Measurements from ENCODE around the gene KLHL26.
A peak's percentile ranks its signal among the peaks of the same experiment; 100 is the strongest.
"Not testable (repeated sequence)": the region's sequence is repeated elsewhere in the genome, so short reads cannot be mapped to it uniquely, and the experiment has no call there.

Gene KLHL26

DNA sequence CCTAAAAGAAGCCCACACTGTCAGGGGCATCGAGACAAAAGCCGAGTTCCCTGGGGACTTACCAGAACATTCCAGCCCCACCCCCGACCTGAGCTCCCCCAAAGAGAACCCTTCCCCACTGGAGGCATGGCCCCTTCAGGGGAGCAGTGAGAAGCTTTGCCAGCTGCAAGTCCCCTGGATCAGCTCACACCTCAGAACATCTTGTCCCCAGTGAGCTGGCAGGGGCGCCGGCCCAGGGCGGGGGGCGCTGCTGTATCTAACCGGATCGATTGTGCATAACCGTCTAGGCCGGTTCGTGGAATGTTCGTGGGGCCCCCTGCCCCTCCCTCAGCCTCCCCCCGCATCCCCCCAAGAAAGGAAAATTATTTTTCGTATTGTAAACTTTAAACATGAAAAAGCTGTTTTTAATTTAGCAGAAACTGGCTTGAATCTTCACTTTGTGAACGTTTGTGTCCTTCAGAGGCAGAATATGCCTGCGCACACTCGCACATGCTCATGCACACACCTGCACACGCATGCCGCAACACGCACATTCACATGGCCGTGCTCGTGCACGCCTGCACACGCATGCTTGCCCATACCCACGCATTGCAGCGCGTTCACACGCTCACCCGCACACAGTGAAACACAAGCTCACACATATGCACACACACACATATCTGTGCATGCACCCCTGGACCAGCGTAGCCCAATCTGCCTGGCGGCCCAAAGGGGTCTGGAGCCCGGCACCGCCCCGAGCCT, 34.6 kb downstream of the KLHL26 start:
- no peak overlapping the region for H3K4me3 ChIP-seq
- H3K27ac ChIP-seq = no peak overlapping the region

DNA sequence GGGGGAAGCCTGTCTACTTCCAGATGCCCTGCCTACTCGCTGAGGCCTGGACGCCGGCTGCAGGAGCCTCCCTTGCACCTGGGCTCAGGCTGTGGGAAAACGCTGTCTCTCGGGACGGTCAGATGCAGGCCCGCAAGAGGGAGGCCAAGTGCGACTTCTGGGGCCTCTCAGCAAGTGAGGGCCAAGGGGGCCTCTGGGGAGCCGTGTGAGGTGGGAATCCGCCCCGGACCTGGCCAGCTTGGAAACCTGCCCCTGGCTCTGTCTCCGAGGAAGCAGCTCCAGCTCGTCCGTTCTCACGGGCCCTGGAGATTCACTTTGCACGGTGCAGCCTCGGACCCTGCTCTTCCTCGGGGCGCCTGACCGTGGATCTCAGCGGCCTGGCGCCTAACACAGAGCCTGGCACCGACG, 35.2 kb downstream of the KLHL26 start:
- Histone ChIP-seq H3K4me3 (no peak overlapping the region), H3K27ac (no peak overlapping the region)

DNA sequence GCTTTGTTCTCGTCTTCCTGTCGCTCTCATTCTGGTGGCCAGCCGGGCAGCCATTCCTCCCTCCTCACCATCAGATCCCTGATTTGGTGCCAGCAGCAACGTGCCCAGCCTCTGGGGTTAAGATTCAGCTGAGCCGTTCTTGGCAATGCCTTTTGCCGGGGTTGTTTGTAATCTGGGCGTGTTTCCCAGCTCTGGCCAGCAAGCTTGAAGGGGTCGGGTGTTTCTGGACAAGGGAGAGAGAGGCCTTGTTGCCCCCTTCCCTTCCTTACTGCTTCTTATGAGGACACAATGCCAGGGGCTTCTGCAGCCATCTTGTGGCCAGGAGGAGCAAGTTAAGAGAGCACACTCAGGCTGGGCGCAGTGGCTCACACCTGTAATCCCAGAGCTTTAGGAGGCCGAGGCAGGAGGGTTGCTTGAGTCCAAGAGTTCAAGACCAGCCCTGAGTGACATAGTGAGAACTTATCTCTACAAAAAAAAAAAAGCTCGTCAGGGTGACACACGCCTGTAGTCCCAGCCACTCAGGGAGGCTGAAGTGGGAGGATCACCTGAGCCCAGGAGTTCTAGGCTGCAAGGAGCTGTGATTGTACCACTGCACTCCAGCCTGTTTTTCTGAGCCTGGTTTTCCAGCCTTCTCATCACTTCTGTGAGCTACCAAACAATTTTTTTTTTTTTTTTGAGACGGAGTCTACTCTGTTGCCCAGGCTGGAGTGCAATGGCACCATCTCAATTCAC, 35.9 kb downstream of the KLHL26 start:
- Histone ChIP-seq H3K4me3 (no peak overlapping the region), H3K27ac (no peak overlapping the region)

DNA sequence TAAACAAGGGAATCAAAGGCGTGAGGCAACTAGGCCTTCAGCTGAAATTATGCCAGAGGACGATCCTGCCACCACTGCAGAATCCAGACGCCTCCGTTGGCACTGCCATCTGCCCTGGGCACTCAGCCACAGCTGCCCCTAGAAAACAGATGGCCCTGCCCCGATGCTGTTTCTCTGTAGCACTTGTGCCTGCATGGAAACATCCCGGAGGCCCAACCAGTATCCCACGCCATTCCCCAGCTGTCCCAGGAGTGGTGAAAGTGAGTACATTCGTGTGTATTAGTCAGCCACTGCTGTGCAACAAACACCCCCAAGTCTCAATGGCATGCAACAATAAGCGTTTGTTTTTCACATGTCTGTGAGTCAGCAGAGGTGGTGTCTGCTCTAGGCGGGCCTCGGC, 37.8 kb downstream of the KLHL26 start:
- Histone ChIP-seq H3K4me3 (no peak overlapping the region), H3K27ac (no peak overlapping the region)

DNA sequence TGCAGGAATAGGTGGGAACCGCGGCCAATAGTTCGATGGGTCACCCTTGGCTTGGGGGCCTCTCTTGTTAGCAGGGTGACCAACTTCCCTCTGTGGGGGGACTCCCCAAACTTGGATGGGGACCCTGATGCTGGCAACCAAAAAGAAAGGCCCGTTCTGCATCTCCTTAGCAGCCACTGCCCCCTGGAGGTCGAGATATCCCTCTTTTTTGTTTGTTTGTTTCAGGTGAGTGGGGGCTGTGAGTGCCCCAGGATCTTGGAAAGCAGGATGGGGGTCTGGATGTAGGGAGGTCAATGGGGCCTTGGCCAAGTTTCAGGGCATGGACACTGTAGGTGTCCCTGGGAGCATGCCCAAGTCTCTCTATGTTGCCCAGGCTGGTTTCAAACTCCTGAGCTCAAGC, 39.0 kb downstream of the KLHL26 start:
- Histone ChIP-seq H3K4me3 (no peak overlapping the region), H3K27ac (no peak overlapping the region)

DNA sequence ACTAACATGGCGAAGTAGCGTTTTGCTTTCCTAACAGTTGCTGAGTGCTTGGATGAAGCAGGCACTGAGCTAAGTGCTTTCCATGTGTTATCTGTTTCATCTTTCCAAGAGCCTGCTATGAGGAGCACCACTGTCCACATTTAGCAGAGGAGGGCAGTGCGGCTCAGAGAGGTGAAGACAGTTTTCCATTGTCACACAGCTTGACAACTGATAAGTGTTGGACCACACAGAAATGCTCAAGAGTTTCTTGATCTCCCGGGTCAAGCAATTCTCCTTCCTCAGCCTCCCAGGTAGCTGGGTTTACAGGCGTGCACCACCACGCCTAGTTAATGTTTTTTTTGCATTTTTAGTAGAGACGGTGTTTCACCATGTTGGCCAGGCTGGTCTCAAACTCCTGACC, 39.9 kb downstream of the KLHL26 start:
- no peak overlapping the region for H3K27ac ChIP-seq
- no peak overlapping the region for H3K4me3 ChIP-seq

DNA sequence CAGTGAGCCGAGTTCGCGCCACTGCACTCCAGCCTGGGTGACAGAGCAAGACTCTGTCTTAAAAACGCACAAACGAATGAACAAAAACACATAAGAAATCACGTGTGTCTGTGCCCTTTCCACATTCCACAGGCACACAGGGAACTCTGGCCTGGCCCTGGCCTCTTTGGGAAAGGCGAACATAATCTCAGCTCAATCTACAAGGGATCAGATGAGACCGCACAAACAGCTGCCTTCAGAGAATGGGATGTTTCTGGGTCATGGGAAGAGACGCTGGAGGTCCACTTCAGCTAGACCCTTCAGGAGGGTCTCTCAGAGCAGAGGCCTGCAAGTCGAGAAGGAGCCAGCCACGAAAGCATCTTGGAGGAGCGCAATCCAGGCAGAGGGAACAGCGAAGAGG, 40.3 kb downstream of the KLHL26 start:
- Histone ChIP-seq H3K27ac (no peak overlapping the region), H3K4me3 (no peak overlapping the region)

DNA sequence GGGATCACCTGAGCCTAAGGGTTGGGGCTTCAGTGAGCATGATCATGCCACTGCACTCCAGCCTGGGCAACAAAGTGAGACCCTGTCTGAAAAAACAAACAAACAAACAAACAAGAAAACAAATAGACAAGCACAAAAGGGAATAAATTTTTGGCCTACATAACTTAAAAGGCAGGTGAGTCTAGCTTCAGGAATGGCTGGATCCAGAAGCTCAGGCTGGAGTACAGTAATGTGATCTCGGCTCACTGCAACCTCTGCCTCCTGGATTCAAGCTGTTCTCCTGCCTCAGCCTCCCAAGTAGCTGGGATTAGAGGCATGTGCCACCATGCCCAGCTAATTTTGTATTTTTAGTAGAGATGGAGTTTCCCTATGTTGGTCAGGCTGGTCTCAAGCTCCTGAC, 43.3 kb downstream of the KLHL26 start:
- not testable (repeated sequence) for H3K4me3 ChIP-seq

DNA sequence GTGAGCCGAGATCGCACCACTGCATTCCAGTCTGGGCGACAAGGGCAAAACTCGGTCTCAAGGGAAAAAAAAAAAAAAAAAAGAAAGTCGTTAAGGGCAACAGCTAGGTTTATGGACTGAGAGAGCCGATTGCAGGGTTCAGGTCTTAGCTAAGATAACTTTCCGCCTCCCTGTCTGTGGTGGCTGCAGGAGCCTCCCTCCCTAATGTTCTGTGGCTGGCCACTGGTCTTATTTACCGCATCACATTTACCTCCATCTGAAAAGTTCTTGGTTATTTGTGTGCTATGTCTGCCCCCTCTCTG, 45.9 kb downstream of the KLHL26 start:
- Histone ChIP-seq H3K27ac (peak overlapping the region in 16 of 21 experiments; percentile 50 to 94 (median 84)), H3K4me3 (peak overlapping the region; percentile 43 to 55 (median 46))

More for the DNA sequence above, 43.3 kb downstream of the KLHL26 start:
- not testable (repeated sequence) for H3K27ac ChIP-seq

DNA sequence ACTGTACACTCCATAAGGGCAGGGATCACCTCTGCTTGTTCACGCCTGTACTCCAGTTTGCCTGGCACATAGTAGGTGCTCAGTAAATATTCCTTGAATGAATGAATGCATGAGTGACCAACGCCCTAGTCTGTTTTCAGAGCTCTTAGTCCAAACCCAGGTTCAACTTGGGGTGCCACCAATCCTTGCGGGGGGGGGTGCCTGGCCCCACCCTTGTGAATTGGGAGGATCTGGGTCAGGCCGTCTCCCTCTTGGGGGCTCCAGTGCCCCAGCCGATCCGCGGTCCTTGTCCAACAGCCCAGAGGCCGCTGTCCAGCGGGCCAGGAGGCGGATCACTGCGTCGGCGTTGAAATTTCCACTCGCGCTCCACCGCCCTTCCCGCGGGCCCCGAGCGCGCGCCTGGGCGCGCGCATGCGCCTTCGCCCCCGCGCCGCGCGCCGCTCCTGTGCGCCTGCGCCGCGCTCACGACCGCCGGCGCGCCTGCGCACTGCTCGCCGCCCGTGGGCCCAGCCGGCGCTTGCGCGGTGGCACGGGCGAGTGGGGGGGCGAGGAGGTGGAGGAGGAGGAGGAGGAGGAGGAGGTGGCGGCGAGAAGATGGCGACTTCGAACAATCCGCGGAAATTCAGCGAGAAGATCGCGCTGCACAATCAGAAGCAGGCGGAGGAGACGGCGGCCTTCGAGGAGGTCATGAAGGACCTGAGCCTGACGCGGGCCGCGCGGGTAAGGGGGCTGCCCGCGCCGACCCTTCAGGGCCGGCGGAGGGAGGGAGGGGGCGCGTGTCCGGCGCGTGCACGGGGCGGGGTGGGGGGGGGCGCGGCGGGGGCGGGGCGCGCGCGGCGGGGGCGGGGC, 46.5 kb downstream of the KLHL26 start, which contains the start of gene CRTC1:
CRTC1 (plus strand) TSS at position 572 of the 849 bp plus-strand sequence; CDS start at position 595, 23 bp downstream.
- Histone ChIP-seq H3K4me3 (peak within 1 kb of the TSS; percentile 43 to 55 (median 46)), H3K27ac (peak within 1 kb of the TSS in 20 of 21 experiments; percentile 49 to 94 (median 84))

DNA sequence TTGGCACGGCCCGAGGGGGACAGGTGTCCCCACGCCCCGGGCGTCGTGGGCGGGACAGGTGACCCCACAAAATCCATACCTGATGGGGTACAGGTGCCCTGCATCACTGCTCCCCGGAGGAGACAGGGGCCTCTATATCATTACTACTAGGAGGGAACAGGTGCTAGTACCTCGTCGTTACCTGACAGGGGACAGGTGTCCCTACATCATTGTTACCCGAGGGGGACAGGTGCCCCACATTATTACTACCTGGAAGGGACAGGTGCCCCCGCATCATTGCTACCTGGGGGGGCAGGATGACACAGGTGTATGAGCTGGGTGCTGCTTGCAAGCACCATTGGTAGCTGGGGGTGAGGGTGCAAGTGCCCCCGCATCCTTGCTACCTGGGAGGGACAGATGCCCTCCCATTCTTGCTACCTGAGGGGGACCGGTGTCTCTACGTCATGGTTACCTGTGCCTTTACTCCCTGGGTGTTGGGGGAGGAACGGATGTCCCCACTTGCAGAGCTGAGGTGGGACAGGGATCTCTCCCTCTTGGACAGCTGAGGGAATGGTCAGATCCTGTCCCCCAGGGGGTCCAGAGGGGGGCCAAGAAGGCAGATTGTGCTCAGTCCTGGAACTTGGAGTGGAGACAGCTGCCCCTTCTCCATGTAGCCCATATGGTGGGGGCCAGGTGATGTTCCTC, 47.3 kb downstream of the KLHL26 start:
- H3K27ac ChIP-seq = peak overlapping the region in 12 of 21 experiments; percentile 9 to 90 (median 84)

DNA sequence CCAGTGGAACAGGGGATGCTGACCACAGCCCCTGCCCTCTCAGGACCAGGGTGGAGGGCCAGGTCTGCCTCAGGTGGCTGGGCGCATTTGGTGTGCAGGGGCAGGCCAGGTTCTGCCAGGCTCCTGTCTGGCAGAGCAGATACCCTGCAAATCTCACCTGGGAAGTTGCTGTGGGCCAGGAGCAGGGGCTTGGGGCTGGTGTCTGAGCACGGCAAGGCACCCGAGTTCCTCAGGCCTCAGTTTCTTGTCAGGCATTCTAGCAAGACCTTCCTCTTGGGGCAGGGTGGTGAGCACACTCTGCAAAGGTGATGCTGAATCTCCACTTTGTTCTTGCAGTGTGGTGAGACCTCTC, 47.8 kb downstream of the KLHL26 start:
- Histone ChIP-seq H3K4me3 (peak overlapping the region in 1 of 7 experiments; percentile 47), H3K27ac (peak overlapping the region in 3 of 21 experiments; percentile 9 to 83 (median 81))

More for the DNA sequence above, 47.3 kb downstream of the KLHL26 start:
- peak overlapping the region; percentile 39 to 55 (median 46) for H3K4me3 ChIP-seq

DNA sequence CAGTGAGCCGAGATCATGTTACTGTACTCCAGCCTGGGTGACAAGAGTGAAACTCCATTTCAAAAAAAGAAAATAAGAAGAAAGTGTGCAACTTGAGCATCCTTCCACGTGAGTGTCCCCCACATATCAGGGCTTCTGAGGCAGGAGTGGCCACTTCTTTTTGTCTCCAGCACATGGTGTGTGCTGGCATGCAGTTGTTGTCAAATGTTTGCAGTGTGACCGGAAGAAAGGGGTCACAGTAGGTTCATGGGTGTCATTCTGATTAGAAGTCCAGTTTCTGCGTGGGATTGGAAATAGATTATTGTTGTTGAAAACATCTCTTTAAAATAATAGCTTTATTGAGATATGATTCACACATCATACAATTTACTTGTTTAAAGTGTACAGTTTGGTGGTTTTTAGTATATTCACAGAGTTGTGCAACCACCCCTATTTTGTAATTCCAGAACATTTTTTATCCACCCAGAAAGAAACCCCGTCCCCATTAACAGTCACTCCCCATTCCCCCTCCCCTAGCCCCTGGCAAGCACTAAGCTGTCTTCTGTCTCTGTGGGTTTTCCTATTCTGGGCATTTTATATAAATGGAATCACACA, 48.9 kb downstream of the KLHL26 start:
- no peak overlapping the region for H3K4me3 ChIP-seq
- no peak overlapping the region for H3K27ac ChIP-seq

DNA sequence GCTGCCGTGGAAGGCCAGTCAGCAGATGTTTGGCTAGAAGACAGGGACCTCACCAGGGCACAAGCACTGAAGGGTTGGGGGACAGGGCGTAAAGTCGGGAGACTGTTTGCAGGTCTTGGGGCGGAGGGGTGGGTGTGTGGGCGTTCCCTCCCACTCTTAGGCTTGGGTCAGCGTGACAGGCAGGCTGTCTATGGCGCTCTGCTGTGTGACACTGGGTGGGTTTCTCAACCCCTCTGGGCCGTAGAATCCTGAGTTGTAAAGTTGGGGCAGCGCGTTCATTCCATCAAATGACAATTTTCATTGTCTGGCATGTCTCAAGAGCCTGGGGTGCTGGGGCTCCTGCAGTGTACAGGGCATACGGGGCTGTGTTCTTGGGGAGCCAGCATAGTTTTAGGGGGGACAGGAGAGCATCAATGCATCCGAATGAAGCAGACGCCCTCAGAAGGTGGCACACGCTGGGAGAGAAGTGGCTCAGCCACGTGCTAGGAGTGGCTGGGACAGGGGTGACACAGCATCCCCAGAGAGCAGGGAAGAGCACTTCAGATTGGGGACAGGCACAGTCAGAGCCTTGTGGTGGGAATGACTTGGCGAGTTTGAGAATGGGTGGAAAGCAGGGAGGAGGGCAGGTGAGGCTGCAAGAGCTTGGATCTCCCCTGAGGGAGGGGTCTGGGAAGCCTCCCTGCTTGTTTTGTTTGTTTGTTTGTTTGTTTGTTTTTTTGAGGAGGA, 51.1 kb downstream of the KLHL26 start:
- no peak overlapping the region for H3K27ac ChIP-seq
- no peak overlapping the region for H3K4me3 ChIP-seq

DNA sequence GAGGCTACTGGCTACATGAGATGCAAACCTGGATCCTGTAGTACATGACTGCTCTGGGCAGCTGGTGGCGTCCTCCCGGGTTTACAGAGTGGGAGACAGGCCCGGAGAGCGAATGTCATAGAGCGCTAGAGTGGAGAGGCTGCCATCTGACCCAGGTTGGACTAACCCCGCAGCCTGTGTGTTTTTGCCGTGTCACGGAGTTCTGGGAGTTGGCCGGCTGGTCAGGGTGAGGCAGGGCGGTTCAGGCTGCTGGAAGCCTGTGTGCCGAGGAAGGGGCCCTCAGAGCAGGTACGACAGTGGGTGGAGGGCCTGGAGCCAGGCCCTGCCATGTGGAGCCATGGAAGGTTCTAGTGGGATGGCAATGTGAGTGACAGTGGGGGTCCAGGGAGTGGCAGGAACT, 59.2 kb downstream of the KLHL26 start:
- Histone ChIP-seq H3K4me3 (no peak overlapping the region), H3K27ac (no peak overlapping the region)

DNA sequence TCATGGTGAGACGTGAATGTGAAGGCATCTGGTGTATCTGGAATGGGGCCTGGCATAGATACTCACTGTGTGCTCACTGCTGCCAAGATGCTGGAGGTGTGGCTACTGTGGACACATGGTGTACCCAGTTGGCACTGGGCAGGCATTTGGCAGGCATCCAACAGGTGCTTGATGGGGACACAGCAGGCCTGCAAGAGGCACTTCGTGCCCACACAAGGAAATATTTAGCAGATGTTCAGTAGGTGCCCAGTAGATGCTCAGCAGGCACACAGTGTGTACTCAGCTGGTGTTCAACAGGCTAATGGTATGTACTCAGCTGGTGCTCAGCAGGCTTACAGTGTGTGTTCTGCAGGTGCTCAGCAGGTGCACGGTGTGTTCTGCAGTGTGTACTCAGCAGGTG, 60.9 kb downstream of the KLHL26 start:
- no peak overlapping the region for H3K4me3 ChIP-seq
- H3K27ac ChIP-seq = no peak overlapping the region

DNA sequence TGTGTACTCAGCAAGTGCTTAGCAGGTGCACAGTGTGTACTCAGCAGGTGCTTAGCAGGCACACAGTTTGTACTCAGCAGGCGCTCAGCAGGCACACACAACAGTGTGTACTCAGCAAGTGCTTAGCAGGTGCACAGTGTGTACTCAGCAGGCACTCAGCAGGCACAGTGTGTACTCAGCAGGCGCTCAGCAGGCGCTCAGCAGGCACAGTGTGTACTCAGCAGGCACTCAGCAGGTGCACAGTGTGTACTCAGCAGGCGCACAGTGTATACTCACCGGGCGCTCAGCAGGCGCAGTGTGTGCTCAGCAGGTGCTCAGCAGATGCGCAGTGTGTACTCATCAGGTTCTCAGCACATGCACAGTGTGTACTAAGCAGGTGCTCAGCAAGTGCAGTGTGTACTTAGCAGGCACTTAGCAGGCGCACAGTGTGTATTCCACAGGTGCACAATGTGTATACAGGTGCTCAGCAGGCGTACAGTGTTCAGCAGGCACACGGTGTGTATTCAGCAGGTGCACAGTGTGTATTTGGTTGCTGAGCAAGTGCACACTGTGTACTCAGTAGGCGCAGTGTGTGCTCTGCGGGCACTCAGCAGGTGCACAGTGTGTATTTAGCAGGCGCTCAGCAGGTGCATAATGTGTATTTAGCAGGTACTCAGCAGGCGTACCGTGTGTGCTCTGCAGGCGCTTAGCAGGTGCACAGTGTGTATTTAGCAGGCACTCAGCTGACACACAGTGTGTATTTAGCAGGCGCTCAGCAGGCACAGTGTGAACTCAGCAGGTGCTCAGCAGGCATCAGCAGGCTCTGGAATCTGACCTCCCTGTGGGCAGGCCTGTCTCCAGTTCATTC, 61.7 kb downstream of the KLHL26 start:
- H3K4me3 ChIP-seq = no peak overlapping the region
- H3K27ac ChIP-seq = peak overlapping the region in 1 of 21 experiments; percentile 70
